Mononuclear cell (primary cell): ENCODE results near the gene CDX2. TPM values are rescaled to one million over a fixed set of nuclear protein-coding genes. Genes with fewer than 3 reads are reported as not detected.

Source experiments
- H3K27me3 ChIP-seq: 2 replicates; pipeline ENCODE4 v1.6.0; 2011; ENCODE audit warnings: low read length, control low read depth; ENCODE audit not compliant: insufficient read depth
- H3K4me1 ChIP-seq: 2 replicates; pipeline ENCODE4 v1.5.1; 2011; ENCODE audit warnings: mild to moderate bottlenecking, low read length, control low read depth; ENCODE audit not compliant: insufficient read depth
- H3K4me3 ChIP-seq: 2 replicates; pipeline ENCODE4 v1.5.1; 2011; ENCODE audit warnings: mild to moderate bottlenecking, low read length, moderate library complexity
- H3K9me3 ChIP-seq: 2 replicates; pipeline ENCODE4 v1.5.1; 2011; ENCODE audit warnings: low read depth, mild to moderate bottlenecking, control low read depth, low read length
- total RNA-seq: library from RNA; depleted of rRNA; stranded (reverse); fragments of >200 nt; gene quantifications from one replicate; pipeline ENCODE4 v1.2.3, GENCODE V29; 2012

Gene CDX2
- total RNA-seq, 1 donor: not detected

GRCh38 chr13:27933118-27933517 lies 36.0 kb downstream of the CDX2 start:
- no peaks in the 10 kb centered on the region for H3K4me1 ChIP-seq
- H3K9me3 ChIP-seq: no peaks in the 10 kb centered on the region
- no peak overlapping the region for H3K4me3 ChIP-seq
- peaks cover 52% of the 10 kb centered on the region for H3K27me3 ChIP-seq

- no peaks in the 10 kb centered on the region for H3K4me1 ChIP-seq
- H3K4me3 ChIP-seq: no peak overlapping the region
- no peaks in the 10 kb centered on the region for H3K9me3 ChIP-seq
- peaks cover 84% of the 10 kb centered on the region for H3K27me3 ChIP-seq
Observed at GRCh38 chr13:27929868-27930267, 39.2 kb downstream of the CDX2 start.

GRCh38 chr13:27928805-27929753 lies 40.0 kb downstream of the CDX2 start:
- Histone ChIP-seq H3K27me3 (peaks cover 88% of the 10 kb centered on the region), H3K4me1 (no peaks in the 10 kb centered on the region), H3K9me3 (no peaks in the 10 kb centered on the region), H3K4me3 (no peak overlapping the region)

GRCh38 chr13:27928353-27928804 lies 40.7 kb downstream of the CDX2 start:
- Histone ChIP-seq H3K4me3 (no peak overlapping the region), H3K27me3 (peaks cover 88% of the 10 kb centered on the region), H3K4me1 (no peaks in the 10 kb centered on the region), H3K9me3 (no peaks in the 10 kb centered on the region)

GRCh38 chr13:27927444-27928352 lies 41.4 kb downstream of the CDX2 start:
- peaks cover 90% of the 10 kb centered on the region for H3K27me3 ChIP-seq
- H3K4me3 ChIP-seq: no peak overlapping the region
- no peaks in the 10 kb centered on the region for H3K9me3 ChIP-seq
- no peaks in the 10 kb centered on the region for H3K4me1 ChIP-seq

- Histone ChIP-seq H3K9me3 (no peaks in the 10 kb centered on the region), H3K27me3 (peaks cover 96% of the 10 kb centered on the region), H3K4me1 (peaks cover under 1% of the 10 kb centered on the region), H3K4me3 (no peak overlapping the region)
Observed at GRCh38 chr13:27926644-27927434, 42.3 kb downstream of the CDX2 start.

- no peak overlapping the region for H3K4me3 ChIP-seq
- H3K9me3 ChIP-seq: no peaks in the 10 kb centered on the region
- peaks cover 96% of the 10 kb centered on the region for H3K27me3 ChIP-seq
- peaks cover 15% of the 10 kb centered on the region for H3K4me1 ChIP-seq
Observed at GRCh38 chr13:27925220-27925991, 43.7 kb downstream of the CDX2 start.

GRCh38 chr13:27924529-27925141 lies 44.5 kb downstream of the CDX2 start:
- H3K9me3 ChIP-seq: no peaks in the 10 kb centered on the region
- H3K27me3 ChIP-seq: peaks cover 96% of the 10 kb centered on the region
- peaks cover 22% of the 10 kb centered on the region for H3K4me1 ChIP-seq
- no peak overlapping the region for H3K4me3 ChIP-seq

- peaks cover 96% of the 10 kb centered on the region for H3K27me3 ChIP-seq
- H3K4me3 ChIP-seq: no peak overlapping the region
- H3K4me1 ChIP-seq: peaks cover 23% of the 10 kb centered on the region
- no peaks in the 10 kb centered on the region for H3K9me3 ChIP-seq
Observed at GRCh38 chr13:27923794-27924528, 45.2 kb downstream of the CDX2 start.

GRCh38 chr13:27922883-27923612 lies 46.1 kb downstream of the CDX2 start:
- Histone ChIP-seq H3K4me1 (peaks cover 26% of the 10 kb centered on the region), H3K27me3 (peaks cover 96% of the 10 kb centered on the region), H3K4me3 (no peak overlapping the region), H3K9me3 (no peaks in the 10 kb centered on the region)

GRCh38 chr13:27921961-27922882 lies 46.9 kb downstream of the CDX2 start:
- peaks cover 96% of the 10 kb centered on the region for H3K27me3 ChIP-seq
- no peak overlapping the region for H3K4me3 ChIP-seq
- peaks cover 35% of the 10 kb centered on the region for H3K4me1 ChIP-seq
- no peaks in the 10 kb centered on the region for H3K9me3 ChIP-seq
